Measurements from ENCODE around the gene PYROXD2.

The PYROXD2 gene

GRCh38 chr10:98433881-98434732, 19.1 kb upstream of the PYROXD2 start:
- no peak for DNase-seq (ENCODE audit: low read depth)

- no peak for DNase-seq (ENCODE audit: low read depth)
Measured at GRCh38 chr10:98433371-98433770, 18.4 kb upstream of the PYROXD2 start.

GRCh38 chr10:98432330-98432729, 17.3 kb upstream of the PYROXD2 start:
- DNase-seq (ENCODE audit: low read depth): no peak

- DNase-seq (ENCODE audit: low read depth): no peak
Measured at GRCh38 chr10:98431016-98431415, 16.0 kb upstream of the PYROXD2 start.

GRCh38 chr10:98430427-98430826, 15.4 kb upstream of the PYROXD2 start:
- DNase-seq (ENCODE audit: low read depth): no peak

GRCh38 chr10:98429320-98430072, 14.5 kb upstream of the PYROXD2 start:
- no peak for DNase-seq (ENCODE audit: low read depth)

- no peak for DNase-seq (ENCODE audit: low read depth)
Measured at GRCh38 chr10:98427011-98427515, 12.1 kb upstream of the PYROXD2 start.

GRCh38 chr10:98425511-98426352, 10.8 kb upstream of the PYROXD2 start:
- DNase-seq (ENCODE audit: low read depth): no peak

GRCh38 chr10:98424295-98425254, 9.6 kb upstream of the PYROXD2 start:
- DNase-seq (ENCODE audit: low read depth): no peak

- no peak for DNase-seq (ENCODE audit: low read depth)
Measured at GRCh38 chr10:98423691-98424120, 8.7 kb upstream of the PYROXD2 start.

GRCh38 chr10:98422182-98422581, 7.2 kb upstream of the PYROXD2 start:
- DNase-seq (ENCODE audit: low read depth): no peak

GRCh38 chr10:98420786-98421185, 5.8 kb upstream of the PYROXD2 start:
- no peak for DNase-seq (ENCODE audit: low read depth)

GRCh38 chr10:98419469-98420261, 4.7 kb upstream of the PYROXD2 start:
- DNase-seq (ENCODE audit: low read depth): no peak

- no peak for DNase-seq (ENCODE audit: low read depth)
Measured at GRCh38 chr10:98418665-98419468, 3.9 kb upstream of the PYROXD2 start.

- DNase-seq (ENCODE audit: low read depth): no peak
Measured at GRCh38 chr10:98417973-98418664, 3.1 kb upstream of the PYROXD2 start.

GRCh38 chr10:98417481-98417959, 2.5 kb upstream of the PYROXD2 start:
- DNase-seq (ENCODE audit: low read depth): no peak

- no peak for DNase-seq (ENCODE audit: low read depth)
Measured at GRCh38 chr10:98416606-98417388, 1.8 kb upstream of the PYROXD2 start.

- no peak for DNase-seq (ENCODE audit: low read depth)
Measured at GRCh38 chr10:98415731-98416119, 743 bp upstream of the PYROXD2 start.

All from T follicular helper cell (primary cell).